Vagina (tissue), 2 donors: ENCODE data around the gene INPP5B.
"Not testable (repeated sequence)": the region's sequence is repeated elsewhere in the genome, so short reads cannot be mapped to it uniquely, and the experiment has no call there.

Experiments used
- POLR2A ChIP-seq, 2 donors: fragments of 450-650 bp; IDR thresholded peaks; one replicate each; pipeline ENCODE4 v1.6.1; 2017; ENCODE audit warnings: antibody characterized with exemption in 2 of 2, mild to moderate bottlenecking in 2 of 2, moderate library complexity in 2 of 2
- POLR2AphosphoS5 ChIP-seq, 2 donors: sonication (generic); formaldehyde crosslinking; IDR thresholded peaks; one replicate each; pipeline ENCODE4 v1.9.0; 2017; ENCODE audit warnings: antibody characterized with exemption in 2 of 2, mild to moderate bottlenecking in 2 of 2, low read depth in 1 of 2; ENCODE audit not compliant: insufficient read depth in 1 of 2
- TF ChIP-seq, protein P1 (sequence below), 3 experiments: fragments of 450-650 bp in 2 of 3; fragments of 200-600 bp in 1 of 3; sonication (generic) in 1 of 3; IDR thresholded peaks; one replicate each; pipeline ENCODE4 v1.5.1; 2017 to 2019; ENCODE audit warnings: antibody characterized with exemption in 3 of 3, mild to moderate bottlenecking in 2 of 3, moderate library complexity in 2 of 3

GRCh38 chr1:37897563-37897962 is 49.3 kb downstream of the INPP5B start:
- TF ChIP-seq, protein P1, sequence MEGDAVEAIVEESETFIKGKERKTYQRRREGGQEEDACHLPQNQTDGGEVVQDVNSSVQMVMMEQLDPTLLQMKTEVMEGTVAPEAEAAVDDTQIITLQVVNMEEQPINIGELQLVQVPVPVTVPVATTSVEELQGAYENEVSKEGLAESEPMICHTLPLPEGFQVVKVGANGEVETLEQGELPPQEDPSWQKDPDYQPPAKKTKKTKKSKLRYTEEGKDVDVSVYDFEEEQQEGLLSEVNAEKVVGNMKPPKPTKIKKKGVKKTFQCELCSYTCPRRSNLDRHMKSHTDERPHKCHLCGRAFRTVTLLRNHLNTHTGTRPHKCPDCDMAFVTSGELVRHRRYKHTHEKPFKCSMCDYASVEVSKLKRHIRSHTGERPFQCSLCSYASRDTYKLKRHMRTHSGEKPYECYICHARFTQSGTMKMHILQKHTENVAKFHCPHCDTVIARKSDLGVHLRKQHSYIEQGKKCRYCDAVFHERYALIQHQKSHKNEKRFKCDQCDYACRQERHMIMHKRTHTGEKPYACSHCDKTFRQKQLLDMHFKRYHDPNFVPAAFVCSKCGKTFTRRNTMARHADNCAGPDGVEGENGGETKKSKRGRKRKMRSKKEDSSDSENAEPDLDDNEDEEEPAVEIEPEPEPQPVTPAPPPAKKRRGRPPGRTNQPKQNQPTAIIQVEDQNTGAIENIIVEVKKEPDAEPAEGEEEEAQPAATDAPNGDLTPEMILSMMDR (IDR thresholded peaks at IDR 0.05), result not testable (repeated sequence)
- TF ChIP-seq POLR2A (IDR thresholded peaks at IDR 0.05); POLR2AphosphoS5 (IDR thresholded peaks at IDR 0.05; ENCODE audit: insufficient read depth in 1 of 2, low read depth in 1 of 2): not testable (repeated sequence)
